ENCODE data around the gene NFYB.
A peak's percentile ranks its signal among the peaks of the same experiment; 100 is the strongest.

The NFYB gene

DNA sequence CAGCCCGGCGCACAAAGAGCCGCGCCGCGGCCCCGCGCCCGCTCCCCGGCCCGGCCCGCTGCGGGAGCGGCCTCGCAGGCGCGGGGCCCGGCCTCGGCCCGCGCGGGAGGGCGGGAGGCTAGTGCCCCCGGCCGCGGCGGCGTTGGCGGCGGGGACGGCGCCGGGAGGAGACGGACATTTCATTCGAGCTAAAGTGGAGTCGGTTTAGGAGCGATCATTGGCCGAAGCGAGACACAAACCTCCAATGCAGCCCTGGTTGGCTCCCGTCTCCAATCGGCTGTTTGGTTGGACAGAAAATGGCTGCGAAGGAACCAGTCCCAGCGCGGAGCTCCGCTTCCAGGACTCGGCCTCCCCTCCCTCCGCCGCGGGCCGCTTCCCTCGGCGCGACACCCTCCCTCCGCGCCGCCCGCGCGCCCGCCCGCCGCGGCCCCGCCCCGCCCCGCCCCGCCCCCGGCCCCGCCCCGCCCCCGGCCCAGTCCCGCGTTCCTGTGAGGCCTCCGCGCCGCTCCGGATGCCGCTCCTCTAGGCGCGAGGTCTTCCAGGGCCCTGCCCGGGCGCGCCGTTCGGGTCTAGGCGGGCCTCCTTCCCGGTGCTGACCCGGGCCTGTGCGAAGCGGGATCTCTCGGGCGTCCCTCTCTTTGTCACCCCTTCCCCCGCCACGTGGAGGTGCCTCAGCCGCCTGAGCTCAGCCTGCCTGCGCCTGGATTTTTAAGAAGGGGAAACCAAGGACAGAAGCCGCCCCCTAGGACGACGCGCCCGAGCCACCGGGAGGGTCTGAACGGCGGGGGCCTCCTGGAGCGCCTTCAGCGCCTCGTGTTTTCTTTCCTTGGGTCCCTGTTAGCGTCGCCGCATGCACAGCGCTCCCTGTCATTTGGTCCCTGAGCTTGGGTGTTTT is at the start of gene NFYB:
Gene NFYB (minus strand): TSS at position 309 of the 895 bp plus-strand sequence. CDS start 2,757 bp downstream, outside the sequence.
- H3K27me3 ChIP-seq (ENCODE audit: control insufficient read depth in 5 of 5, insufficient read depth in 4 of 5, low read length in 5 of 5) = no peaks in the 10 kb centered on the region
- peaks cover 4 to 30% (median 26%) of the 10 kb centered on the region in 5 donors for H3K4me1 ChIP-seq (ENCODE audit: control insufficient read depth in 5 of 5, insufficient read depth in 5 of 5, low read length in 5 of 5)
- no peaks in the 10 kb centered on the region for H3K9me3 ChIP-seq (ENCODE audit: control insufficient read depth in 5 of 5, low read length in 5 of 5)
- peak within 1 kb of the TSS; percentile 75 to 91 (median 85) for H3K4me3 ChIP-seq (ENCODE audit: low read depth in 1 of 5, low read length in 5 of 5)
- H3K9ac ChIP-seq (ENCODE audit: low read length in 5 of 5) = peak within 1 kb of the TSS; percentile 50 to 97 (median 88)
- H3K27ac ChIP-seq (ENCODE audit: low read depth, low read length) = peak within 1 kb of the TSS; percentile 74
- peaks cover 0 to 10% (median 5%) of the 10 kb centered on the region in 5 donors for H3K36me3 ChIP-seq (ENCODE audit: control insufficient read depth in 5 of 5, insufficient read depth in 5 of 5, low read length in 5 of 5)

DNA sequence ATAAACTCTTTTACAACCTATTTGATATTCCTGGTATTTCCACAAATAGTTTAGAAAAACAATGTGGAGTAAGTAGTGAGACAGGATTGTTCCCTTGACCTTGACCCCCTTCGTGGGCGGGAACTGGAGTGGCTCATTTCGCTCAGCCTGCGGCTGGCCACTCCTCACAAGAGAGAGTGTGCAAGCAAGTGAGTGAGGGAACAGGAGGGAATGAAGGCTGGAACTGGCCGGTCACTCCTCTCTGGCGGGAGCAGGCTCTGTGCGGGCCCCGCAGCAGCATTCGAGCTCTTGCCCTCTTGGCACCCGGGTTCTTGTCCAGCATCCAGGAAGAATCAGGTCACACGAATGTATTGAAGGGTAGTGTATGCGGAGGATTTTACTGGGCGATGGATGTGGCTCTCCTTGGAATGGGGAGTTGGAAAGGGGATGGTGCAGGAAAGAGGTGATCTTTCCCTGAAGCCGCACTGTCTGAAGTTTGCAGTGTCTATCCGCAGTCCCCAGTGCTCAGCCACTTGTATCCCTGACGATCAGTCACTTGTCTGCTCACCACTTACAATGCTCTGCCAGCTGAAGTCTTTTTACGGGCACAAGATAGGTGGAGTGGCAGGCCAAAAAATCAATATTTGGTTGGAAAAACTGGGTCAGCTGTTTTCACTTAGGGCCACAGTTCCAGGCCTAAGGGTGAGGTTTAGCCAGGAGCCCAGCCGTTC is 49.6 kb upstream of the NFYB start:
- Histone ChIP-seq H3K27me3 (ENCODE audit: control insufficient read depth in 5 of 5, insufficient read depth in 4 of 5, low read length in 5 of 5) (no peaks in the 10 kb centered on the region), H3K36me3 (ENCODE audit: control insufficient read depth in 5 of 5, insufficient read depth in 5 of 5, low read length in 5 of 5) (no peaks in the 10 kb centered on the region), H3K27ac (ENCODE audit: low read depth, low read length) (no peak overlapping the region), H3K4me1 (ENCODE audit: control insufficient read depth in 5 of 5, insufficient read depth in 5 of 5, low read length in 5 of 5) (peaks cover 0 to 5% (median 4%) of the 10 kb centered on the region in 5 donors), H3K4me3 (ENCODE audit: low read depth in 1 of 5, low read length in 5 of 5) (no peak overlapping the region), H3K9me3 (ENCODE audit: control insufficient read depth in 5 of 5, low read length in 5 of 5) (peaks cover 0 to 16% (median 12%) of the 10 kb centered on the region in 5 donors), H3K9ac (ENCODE audit: low read length in 5 of 5) (no peak overlapping the region)

DNA sequence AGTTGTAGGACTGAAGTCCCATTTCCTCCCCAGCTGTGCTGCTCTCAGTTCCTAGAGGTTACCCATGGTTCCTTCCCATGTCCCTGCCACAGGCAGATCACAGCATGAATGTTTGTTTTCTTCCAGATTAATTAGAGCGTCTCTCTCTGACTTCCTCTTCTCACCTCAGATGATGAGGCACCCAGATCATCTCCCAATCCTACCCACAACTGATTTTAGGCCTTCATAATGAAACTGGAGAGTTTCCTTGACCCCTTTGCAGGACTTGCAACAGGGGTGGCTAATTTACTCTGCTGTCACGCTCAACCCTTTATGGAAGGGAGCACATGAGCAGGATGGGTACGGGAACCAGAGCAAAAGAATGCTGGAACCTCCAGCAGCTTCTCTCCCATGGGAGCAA is 45.4 kb upstream of the NFYB start:
- Histone ChIP-seq H3K9me3 (ENCODE audit: control insufficient read depth in 5 of 5, low read length in 5 of 5) (peaks cover 0 to 16% (median 12%) of the 10 kb centered on the region in 5 donors), H3K4me1 (ENCODE audit: control insufficient read depth in 5 of 5, insufficient read depth in 5 of 5, low read length in 5 of 5) (peaks cover 5 to 28% (median 19%) of the 10 kb centered on the region in 5 donors), H3K9ac (ENCODE audit: low read length in 5 of 5) (no peak overlapping the region), H3K27ac (ENCODE audit: low read depth, low read length) (no peak overlapping the region), H3K4me3 (ENCODE audit: low read depth in 1 of 5, low read length in 5 of 5) (no peak overlapping the region), H3K36me3 (ENCODE audit: control insufficient read depth in 5 of 5, insufficient read depth in 5 of 5, low read length in 5 of 5) (no peaks in the 10 kb centered on the region), H3K27me3 (ENCODE audit: control insufficient read depth in 5 of 5, insufficient read depth in 4 of 5, low read length in 5 of 5) (no peaks in the 10 kb centered on the region)

DNA sequence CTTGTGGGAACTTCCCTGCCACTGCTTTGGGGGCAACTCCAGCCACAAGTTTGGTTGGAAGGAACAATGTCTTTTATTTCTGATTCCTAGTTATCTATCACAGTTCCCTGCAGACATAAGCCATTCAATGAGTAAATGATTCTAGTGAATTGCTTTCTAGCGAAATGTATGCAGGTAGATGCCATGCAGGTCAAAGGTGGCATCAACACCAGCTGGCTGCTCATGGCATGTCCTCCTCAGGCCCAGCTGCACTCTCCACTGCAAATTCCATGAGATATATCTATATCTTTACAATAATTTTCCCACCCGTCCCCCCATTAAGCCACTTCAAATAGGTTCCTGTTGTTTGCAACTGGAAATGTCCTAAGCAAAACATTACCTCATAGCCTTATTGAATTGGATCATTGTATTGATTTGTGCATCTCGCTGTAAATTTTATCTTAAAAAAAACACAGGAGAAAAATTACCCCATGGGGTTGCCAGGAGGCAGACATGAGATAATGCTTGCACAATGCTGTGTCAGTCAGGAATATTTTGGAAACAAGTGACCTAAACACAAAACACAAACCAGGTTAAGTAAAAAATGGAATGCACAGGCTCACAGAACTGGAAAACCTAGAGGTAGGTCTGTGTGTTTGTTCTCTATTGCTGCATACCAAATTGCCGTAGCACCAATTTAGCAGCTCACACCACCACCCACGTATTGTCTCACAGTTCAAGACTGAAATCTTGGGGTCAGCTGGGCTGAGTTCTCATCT is 44.8 kb upstream of the NFYB start:
- H3K9me3 ChIP-seq (ENCODE audit: control insufficient read depth in 5 of 5, low read length in 5 of 5) = peaks cover 0 to 16% (median 12%) of the 10 kb centered on the region in 5 donors
- peak overlapping the region; percentile 37 for H3K27ac ChIP-seq (ENCODE audit: low read depth, low read length)
- H3K9ac ChIP-seq (ENCODE audit: low read length in 5 of 5) = no peak overlapping the region
- H3K4me3 ChIP-seq (ENCODE audit: low read depth in 1 of 5, low read length in 5 of 5) = no peak overlapping the region
- H3K27me3 ChIP-seq (ENCODE audit: control insufficient read depth in 5 of 5, insufficient read depth in 4 of 5, low read length in 5 of 5) = no peaks in the 10 kb centered on the region
- no peaks in the 10 kb centered on the region for H3K36me3 ChIP-seq (ENCODE audit: control insufficient read depth in 5 of 5, insufficient read depth in 5 of 5, low read length in 5 of 5)
- H3K4me1 ChIP-seq (ENCODE audit: control insufficient read depth in 5 of 5, insufficient read depth in 5 of 5, low read length in 5 of 5) = peaks cover 5 to 32% (median 23%) of the 10 kb centered on the region in 5 donors

DNA sequence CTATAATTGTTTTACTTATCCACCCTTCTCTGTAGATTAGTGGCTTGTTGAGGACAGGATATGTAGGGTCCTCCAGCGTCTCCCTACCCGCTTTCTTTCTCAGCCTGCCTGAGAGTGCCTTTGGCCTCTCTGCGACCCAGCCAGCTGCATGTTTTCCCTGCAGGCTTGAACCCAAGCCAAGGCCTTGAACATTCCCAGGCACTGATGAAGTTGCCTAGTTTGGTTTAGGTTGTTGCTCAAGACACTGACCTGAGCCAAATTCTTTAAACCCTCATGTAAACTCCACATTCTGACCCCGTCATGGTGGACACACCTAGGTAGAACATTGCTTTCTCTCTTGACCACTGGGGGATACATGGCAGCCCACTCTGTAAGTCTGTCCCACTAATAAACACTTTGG is 44.1 kb upstream of the NFYB start:
- no peak overlapping the region for H3K9ac ChIP-seq (ENCODE audit: low read length in 5 of 5)
- H3K27ac ChIP-seq (ENCODE audit: low read depth, low read length) = peak overlapping the region; percentile 37
- H3K4me3 ChIP-seq (ENCODE audit: low read depth in 1 of 5, low read length in 5 of 5) = no peak overlapping the region
- H3K4me1 ChIP-seq (ENCODE audit: control insufficient read depth in 5 of 5, insufficient read depth in 5 of 5, low read length in 5 of 5) = peaks cover 5 to 39% (median 29%) of the 10 kb centered on the region in 5 donors
- H3K27me3 ChIP-seq (ENCODE audit: control insufficient read depth in 5 of 5, insufficient read depth in 4 of 5, low read length in 5 of 5) = no peaks in the 10 kb centered on the region
- peaks cover 0 to 14% (median 12%) of the 10 kb centered on the region in 5 donors for H3K9me3 ChIP-seq (ENCODE audit: control insufficient read depth in 5 of 5, low read length in 5 of 5)
- no peaks in the 10 kb centered on the region for H3K36me3 ChIP-seq (ENCODE audit: control insufficient read depth in 5 of 5, insufficient read depth in 5 of 5, low read length in 5 of 5)

DNA sequence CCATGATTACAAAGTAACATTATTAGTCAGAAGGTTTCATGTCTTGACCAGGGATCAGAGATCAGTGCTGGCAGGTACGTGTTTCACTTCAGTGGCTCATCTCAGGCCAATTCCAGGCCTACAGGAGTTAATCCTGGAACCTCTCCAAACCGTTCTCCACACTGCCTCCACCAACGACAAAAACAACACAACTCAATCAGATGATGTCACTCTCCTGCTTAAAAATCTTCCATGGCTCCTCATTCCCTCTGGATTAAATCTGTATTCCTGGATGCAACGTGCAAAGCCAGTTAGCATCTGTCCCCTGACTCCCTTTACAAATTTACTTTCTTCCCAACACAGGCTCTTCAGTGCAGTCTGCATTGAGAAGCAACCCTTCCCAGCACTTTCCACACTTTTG is 43.3 kb upstream of the NFYB start:
- H3K36me3 ChIP-seq (ENCODE audit: control insufficient read depth in 5 of 5, insufficient read depth in 5 of 5, low read length in 5 of 5) = no peaks in the 10 kb centered on the region
- H3K4me1 ChIP-seq (ENCODE audit: control insufficient read depth in 5 of 5, insufficient read depth in 5 of 5, low read length in 5 of 5) = peaks cover 5 to 39% (median 30%) of the 10 kb centered on the region in 5 donors
- H3K4me3 ChIP-seq (ENCODE audit: low read depth in 1 of 5, low read length in 5 of 5) = no peak overlapping the region
- peak overlapping the region; percentile 37 for H3K27ac ChIP-seq (ENCODE audit: low read depth, low read length)
- H3K9me3 ChIP-seq (ENCODE audit: control insufficient read depth in 5 of 5, low read length in 5 of 5) = peaks cover 0 to 14% (median 12%) of the 10 kb centered on the region in 5 donors
- H3K27me3 ChIP-seq (ENCODE audit: control insufficient read depth in 5 of 5, insufficient read depth in 4 of 5, low read length in 5 of 5) = no peaks in the 10 kb centered on the region
- no peak overlapping the region for H3K9ac ChIP-seq (ENCODE audit: low read length in 5 of 5)

DNA sequence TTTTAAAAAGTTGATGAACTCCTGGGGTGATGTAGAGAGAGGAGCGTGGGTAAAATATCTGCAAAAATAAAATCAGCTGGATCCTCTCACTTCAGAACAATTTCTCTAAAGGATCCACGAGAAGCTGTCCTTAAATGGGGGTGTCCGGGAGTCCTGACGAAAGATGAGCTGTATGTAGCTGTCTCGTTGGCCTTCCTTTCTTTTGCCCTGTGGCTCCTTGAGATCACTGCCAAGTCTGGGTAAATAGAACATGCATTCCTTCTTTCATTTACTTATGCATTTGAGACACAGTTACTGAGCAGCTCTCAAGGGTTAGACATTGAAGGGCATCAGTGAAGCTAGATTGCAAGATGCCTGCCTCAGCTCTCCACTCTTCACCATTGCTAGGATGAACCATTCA is 42.4 kb upstream of the NFYB start:
- H3K4me1 ChIP-seq (ENCODE audit: control insufficient read depth in 5 of 5, insufficient read depth in 5 of 5, low read length in 5 of 5) = peaks cover 5 to 39% (median 30%) of the 10 kb centered on the region in 5 donors
- no peak overlapping the region for H3K9ac ChIP-seq (ENCODE audit: low read length in 5 of 5)
- no peak overlapping the region for H3K4me3 ChIP-seq (ENCODE audit: low read depth in 1 of 5, low read length in 5 of 5)
- H3K27me3 ChIP-seq (ENCODE audit: control insufficient read depth in 5 of 5, insufficient read depth in 4 of 5, low read length in 5 of 5) = no peaks in the 10 kb centered on the region
- H3K9me3 ChIP-seq (ENCODE audit: control insufficient read depth in 5 of 5, low read length in 5 of 5) = peaks cover 0 to 14% (median 12%) of the 10 kb centered on the region in 5 donors
- no peaks in the 10 kb centered on the region for H3K36me3 ChIP-seq (ENCODE audit: control insufficient read depth in 5 of 5, insufficient read depth in 5 of 5, low read length in 5 of 5)
- no peak overlapping the region for H3K27ac ChIP-seq (ENCODE audit: low read depth, low read length)

DNA sequence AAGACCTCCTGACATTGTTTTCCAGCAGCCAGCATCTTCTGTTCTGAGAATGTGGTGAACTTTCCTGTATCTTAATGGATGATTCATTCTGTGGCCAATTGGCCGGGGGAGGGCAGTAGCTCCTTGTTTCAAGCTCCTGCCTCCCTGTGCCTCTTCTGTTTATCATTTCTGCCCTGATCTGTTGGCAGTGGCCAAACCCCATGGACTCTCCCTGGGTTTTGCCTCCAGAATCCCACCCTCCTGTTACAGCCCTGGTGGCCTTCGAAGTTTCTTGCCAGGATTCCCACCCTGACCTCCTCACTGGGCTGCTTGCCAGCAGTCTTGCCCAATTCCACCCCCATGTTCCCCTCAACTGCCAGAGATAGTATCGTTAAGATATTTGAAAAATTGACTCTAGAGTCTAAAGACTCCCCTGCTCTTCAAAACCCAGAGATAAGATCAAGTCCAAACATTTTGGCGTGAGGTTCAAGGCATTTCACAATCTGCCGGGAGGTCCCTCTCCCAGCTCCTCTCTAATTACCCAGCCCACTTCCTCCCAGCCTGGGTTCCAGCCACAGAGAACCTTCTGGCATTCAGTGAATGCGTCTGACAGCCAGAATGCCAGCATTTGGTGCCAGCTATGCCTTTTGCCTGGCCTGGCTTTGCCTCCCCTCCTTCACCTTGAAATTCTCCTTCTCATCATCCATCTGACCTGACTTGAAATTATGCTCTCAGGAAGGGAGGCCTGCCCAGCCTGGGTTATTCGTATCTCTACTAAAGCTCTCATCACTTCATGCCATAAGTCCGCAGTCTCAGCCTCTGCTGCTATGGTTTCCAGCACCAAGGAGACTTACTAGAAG is 39.9 kb upstream of the NFYB start:
- no peaks in the 10 kb centered on the region for H3K9me3 ChIP-seq (ENCODE audit: control insufficient read depth in 5 of 5, low read length in 5 of 5)
- peak overlapping the region; percentile 60 for H3K27ac ChIP-seq (ENCODE audit: low read depth, low read length)
- H3K27me3 ChIP-seq (ENCODE audit: control insufficient read depth in 5 of 5, insufficient read depth in 4 of 5, low read length in 5 of 5) = no peaks in the 10 kb centered on the region
- H3K4me3 ChIP-seq (ENCODE audit: low read depth in 1 of 5, low read length in 5 of 5) = peak overlapping the region in 1 of 5 donors; percentile 4
- H3K4me1 ChIP-seq (ENCODE audit: control insufficient read depth in 5 of 5, insufficient read depth in 5 of 5, low read length in 5 of 5) = peaks cover 5 to 37% (median 28%) of the 10 kb centered on the region in 5 donors
- no peaks in the 10 kb centered on the region for H3K36me3 ChIP-seq (ENCODE audit: control insufficient read depth in 5 of 5, insufficient read depth in 5 of 5, low read length in 5 of 5)
- peak overlapping the region in 1 of 5 donors; percentile 68 for H3K9ac ChIP-seq (ENCODE audit: low read length in 5 of 5)

DNA sequence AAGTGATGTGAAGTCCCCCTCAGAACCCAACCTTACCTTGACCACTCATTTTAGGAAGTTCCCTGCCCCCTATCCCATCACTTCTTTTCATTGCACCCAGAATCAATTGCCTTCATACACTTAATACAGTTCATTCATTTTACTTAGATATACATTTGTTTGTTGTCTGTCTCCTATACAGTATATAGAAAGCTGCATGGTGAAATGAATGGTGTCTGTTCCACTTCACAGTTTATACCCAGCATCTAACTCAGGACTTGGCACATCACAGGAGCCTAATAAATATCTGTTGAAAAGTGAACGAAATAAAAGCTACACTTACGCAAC is 39.3 kb upstream of the NFYB start:
- H3K36me3 ChIP-seq (ENCODE audit: control insufficient read depth in 5 of 5, insufficient read depth in 5 of 5, low read length in 5 of 5) = no peaks in the 10 kb centered on the region
- H3K9ac ChIP-seq (ENCODE audit: low read length in 5 of 5) = no peak overlapping the region
- H3K9me3 ChIP-seq (ENCODE audit: control insufficient read depth in 5 of 5, low read length in 5 of 5) = no peaks in the 10 kb centered on the region
- no peaks in the 10 kb centered on the region for H3K27me3 ChIP-seq (ENCODE audit: control insufficient read depth in 5 of 5, insufficient read depth in 4 of 5, low read length in 5 of 5)
- H3K27ac ChIP-seq (ENCODE audit: low read depth, low read length) = no peak overlapping the region
- H3K4me3 ChIP-seq (ENCODE audit: low read depth in 1 of 5, low read length in 5 of 5) = no peak overlapping the region
- H3K4me1 ChIP-seq (ENCODE audit: control insufficient read depth in 5 of 5, insufficient read depth in 5 of 5, low read length in 5 of 5) = peaks cover 5 to 31% (median 24%) of the 10 kb centered on the region in 5 donors

Data from subcutaneous abdominal adipose tissue (tissue), 5 donors.